ENCODE data around the gene MICAL2. TPM values are rescaled to one million over a fixed set of nuclear protein-coding genes. Genes with fewer than 3 reads are reported as not detected.

Gene MICAL2
- total and polyA plus RNA-seq, 12 donors: 8.4 to 80.5 (median 34.1) TPM

DNA sequence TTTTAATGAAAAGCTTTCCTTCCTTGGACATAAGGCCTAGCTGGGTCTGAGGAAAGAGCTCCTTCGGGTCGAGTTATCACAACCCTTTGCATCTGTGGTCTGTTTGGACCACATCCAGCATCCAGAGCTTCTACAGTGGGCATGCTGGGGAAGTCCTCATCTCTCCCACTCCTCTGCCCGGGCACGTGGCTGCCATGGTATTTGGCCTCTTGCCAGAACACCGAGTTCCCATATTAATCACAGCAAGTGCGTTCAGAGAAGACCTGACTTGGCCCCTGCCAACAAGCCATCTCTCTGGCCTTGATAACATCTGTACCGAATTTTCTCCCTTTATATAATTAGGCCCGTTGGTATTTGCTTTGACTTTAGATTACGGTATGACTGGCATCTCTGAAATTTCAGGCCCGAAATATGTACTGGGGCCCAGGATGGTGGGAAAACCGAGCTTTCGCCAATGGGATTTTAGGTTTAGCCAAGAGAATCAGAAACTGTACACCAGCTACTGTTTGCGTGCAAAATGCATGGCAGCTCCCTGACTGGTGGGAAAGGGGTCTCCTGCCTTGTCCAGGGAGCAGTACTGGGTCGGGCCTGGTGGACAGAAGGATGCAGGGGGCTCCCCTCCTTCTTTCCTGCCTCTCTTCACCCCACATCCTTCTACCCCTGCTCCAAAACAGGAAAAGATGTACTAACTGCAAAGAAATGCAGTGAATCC lies 90.0 kb downstream of the MICAL2 start:
- Histone ChIP-seq H3K36me3 (replicated peaks in 1 of 2) (no peaks in the 10 kb centered on the region), H3K27ac (peak overlapping the region in 3 of 5 donors; percentile 33 to 86 (median 72)), H3K27me3 (no peaks in the 10 kb centered on the region), H3K4me1 (replicated peaks in 1 of 2) (peaks cover 0 to 13% of the 10 kb centered on the region in 2 donors), H3K9me3 (replicated peaks in 1 of 3) (no peaks in the 10 kb centered on the region), H3K4me3 (no peak overlapping the region)
- 45 to 51% (median 48%) methylated on average over 12 to 14 of the region's 14 CpGs for WGBS, 4 donors
- intact Hi-C loops (cut with DNase I): no loop called here
- DNase-seq: peak in 4 of 7 donors; percentile 38 to 70 (median 48)
- TF ChIP-seq POLR2A (IDR thresholded peaks at IDR 0.05): no peak
- TF ChIP-seq, protein P1, sequence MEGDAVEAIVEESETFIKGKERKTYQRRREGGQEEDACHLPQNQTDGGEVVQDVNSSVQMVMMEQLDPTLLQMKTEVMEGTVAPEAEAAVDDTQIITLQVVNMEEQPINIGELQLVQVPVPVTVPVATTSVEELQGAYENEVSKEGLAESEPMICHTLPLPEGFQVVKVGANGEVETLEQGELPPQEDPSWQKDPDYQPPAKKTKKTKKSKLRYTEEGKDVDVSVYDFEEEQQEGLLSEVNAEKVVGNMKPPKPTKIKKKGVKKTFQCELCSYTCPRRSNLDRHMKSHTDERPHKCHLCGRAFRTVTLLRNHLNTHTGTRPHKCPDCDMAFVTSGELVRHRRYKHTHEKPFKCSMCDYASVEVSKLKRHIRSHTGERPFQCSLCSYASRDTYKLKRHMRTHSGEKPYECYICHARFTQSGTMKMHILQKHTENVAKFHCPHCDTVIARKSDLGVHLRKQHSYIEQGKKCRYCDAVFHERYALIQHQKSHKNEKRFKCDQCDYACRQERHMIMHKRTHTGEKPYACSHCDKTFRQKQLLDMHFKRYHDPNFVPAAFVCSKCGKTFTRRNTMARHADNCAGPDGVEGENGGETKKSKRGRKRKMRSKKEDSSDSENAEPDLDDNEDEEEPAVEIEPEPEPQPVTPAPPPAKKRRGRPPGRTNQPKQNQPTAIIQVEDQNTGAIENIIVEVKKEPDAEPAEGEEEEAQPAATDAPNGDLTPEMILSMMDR (IDR thresholded peaks at IDR 0.05): no peak

DNA sequence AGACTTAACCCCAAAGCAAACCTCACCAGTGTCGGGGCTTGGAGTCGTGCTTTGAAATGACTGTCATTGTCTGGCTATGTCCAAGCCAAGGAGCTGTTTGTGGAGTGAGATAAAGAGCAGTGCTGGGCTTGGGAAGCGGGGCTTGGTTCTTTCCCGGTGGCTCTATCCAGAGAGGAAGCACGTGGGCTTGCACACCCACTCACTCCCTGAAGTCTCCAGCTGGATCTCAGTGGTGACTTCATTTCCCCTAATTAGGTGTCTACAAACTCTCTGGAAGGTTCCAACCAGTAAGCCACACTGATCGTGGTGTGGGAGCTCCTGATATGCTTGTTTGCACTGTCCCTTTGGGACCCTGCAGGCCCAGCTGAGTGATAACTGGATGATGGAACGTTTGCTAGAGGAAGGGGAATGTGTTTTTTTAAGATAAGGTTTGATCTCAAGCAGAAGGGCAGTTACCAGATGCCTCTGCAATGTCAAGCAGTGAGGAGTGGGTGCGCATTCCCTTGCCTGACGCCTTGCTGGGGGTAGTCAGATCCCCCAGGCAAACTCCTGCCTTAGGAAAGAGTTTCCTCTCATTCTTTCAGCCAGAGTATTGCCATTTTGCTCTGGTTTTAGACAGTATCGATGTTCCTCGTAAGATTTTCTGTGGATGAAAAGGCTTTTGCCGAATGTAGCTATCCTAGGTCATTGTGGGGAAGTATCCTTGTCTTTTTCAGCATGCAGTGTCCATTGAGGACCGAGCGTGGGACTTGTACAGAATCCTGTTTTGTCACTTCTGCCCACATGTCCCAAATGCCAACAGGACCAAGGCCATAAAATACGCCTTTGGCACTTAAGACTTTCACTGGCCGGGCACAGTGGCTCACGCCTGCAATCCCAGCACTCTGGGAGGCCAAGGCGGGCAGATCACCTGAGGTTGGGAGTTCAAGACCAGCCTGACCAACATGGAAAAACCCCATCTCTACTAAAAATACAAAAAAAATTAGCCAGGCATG lies 90.9 kb downstream of the MICAL2 start:
- peak in 6 of 7 donors; percentile 31 to 68 (median 36) for DNase-seq
- Histone ChIP-seq H3K4me1 (replicated peaks in 1 of 2) (peaks cover 0 to 13% of the 10 kb centered on the region in 2 donors), H3K4me3 (no peak overlapping the region), H3K27ac (peak overlapping the region in 2 of 5 donors; percentile 72 to 86), H3K27me3 (no peaks in the 10 kb centered on the region), H3K36me3 (replicated peaks in 1 of 2) (no peaks in the 10 kb centered on the region), H3K9me3 (replicated peaks in 1 of 3) (no peaks in the 10 kb centered on the region)
- intact Hi-C loops (cut with DNase I): no loop called here
- no peak for TF ChIP-seq POLR2A (IDR thresholded peaks at IDR 0.05)
- TF ChIP-seq, protein P1 (IDR thresholded peaks at IDR 0.05): no peak
- WGBS, 4 donors: 69 to 83% (median 72%) methylated on average over 18 of the region's 18 CpGs

DNA sequence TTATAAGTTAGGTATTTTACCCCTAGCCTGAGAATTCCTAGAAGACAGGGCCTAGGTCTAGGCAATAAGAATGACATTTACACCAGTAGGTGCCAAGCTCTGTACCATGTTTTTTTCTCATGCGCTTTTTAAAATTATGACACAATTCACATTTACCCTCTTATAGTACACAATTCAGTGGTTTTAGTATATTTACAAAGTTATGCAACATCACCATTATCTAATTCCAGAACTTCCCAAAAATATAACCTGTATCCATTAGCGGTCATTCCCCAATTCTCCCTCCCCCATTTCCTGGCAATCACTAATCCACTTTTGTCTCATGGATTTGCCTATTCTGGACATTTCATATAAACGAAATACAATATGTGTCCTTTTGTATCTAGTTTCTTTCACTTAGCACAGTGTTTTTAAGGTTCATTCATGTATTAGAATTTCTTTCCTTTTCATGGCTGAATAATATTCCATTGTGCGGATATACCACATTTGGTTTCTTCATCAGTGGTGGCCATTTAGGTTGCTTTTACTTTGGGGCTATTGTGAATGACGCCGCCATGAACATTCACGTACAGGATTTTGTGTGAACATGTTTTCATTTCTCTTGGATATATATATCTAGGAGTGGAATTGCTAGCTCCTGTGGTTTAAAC lies 92.4 kb downstream of the MICAL2 start:
- H3K4me3 ChIP-seq: no peak overlapping the region
- intact Hi-C loops (cut with DNase I): no loop called here
- no peaks in the 10 kb centered on the region for H3K9me3 ChIP-seq (replicated peaks in 1 of 3)
- peaks cover 0 to 1% of the 10 kb centered on the region in 2 donors for H3K36me3 ChIP-seq (replicated peaks in 1 of 2)
- H3K27ac ChIP-seq: no peak overlapping the region
- peaks cover 0 to 13% of the 10 kb centered on the region in 2 donors for H3K4me1 ChIP-seq (replicated peaks in 1 of 2)
- no peak for TF ChIP-seq POLR2A (IDR thresholded peaks at IDR 0.05)
- TF ChIP-seq, protein P1 (IDR thresholded peaks at IDR 0.05): no peak
- 92 to 97% (median 95%) methylated on average over 7 of the region's 7 CpGs for WGBS, 4 donors
- no peak for DNase-seq
- no peaks in the 10 kb centered on the region for H3K27me3 ChIP-seq

DNA sequence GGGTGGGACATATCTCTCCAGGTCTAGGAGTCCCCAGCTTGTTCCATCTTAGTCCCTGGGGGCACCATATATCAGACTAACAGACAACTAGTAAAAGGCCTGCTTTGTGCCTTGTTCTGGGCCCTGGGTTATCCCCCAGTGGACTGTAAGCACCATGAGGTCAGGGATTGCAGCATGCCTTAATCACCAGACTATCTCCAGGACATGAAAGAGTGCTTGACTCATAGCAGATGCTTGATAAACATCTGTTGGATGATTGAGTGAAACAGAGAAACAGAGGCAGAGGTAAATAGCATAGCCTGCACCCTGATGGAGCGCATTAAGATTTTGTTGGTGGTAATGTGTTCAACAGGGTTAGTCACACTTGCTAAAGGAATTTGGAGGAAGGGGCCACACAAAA lies 94.1 kb downstream of the MICAL2 start:
- TF ChIP-seq, protein P1 (IDR thresholded peaks at IDR 0.05): no peak
- TF ChIP-seq POLR2A (IDR thresholded peaks at IDR 0.05): no peak
- H3K4me3 ChIP-seq: no peak overlapping the region
- intact Hi-C loops (cut with DNase I): no loop called here
- peaks cover 0 to 13% of the 10 kb centered on the region in 2 donors for H3K4me1 ChIP-seq (replicated peaks in 1 of 2)
- DNase-seq: no peak
- H3K27me3 ChIP-seq: no peaks in the 10 kb centered on the region
- H3K9me3 ChIP-seq (replicated peaks in 1 of 3): no peaks in the 10 kb centered on the region
- H3K36me3 ChIP-seq (replicated peaks in 1 of 2): peaks cover 0 to 18% of the 10 kb centered on the region in 2 donors
- no peak overlapping the region for H3K27ac ChIP-seq
- WGBS, 4 donors: 95 to 100% (median 98%) methylated on average over 1 of the region's 1 CpG
